Renal cortex interstitium (tissue), 15 donors: Measurements from ENCODE around the gene STUM. TPM values are rescaled to one million over a fixed set of nuclear protein-coding genes. Genes with fewer than 3 reads are reported as not detected.
"Not testable (repeated sequence)": the region's sequence is repeated elsewhere in the genome, so short reads cannot be mapped to it uniquely, and the experiment has no call there.

Source experiments
- DNase-seq, 11 donors: peaks; one replicate each; pipeline ENCODE4 v3.0.0-alpha.2; 2013; ENCODE audit warnings: low read depth in 9 of 11, low spot score in 4 of 11; ENCODE audit errors: extremely low read depth in 1 of 11
- long read RNA-seq, 16 experiments: transcript quantifications; one replicate each; lab custom pipeline, GENCODE V29; 2026
- polyA plus RNA-seq, 3 donors: library from polyadenylated mRNA; unstranded; fragments of 120-200 nt; gene quantifications; one replicate each; pipeline ENCODE4 v1.2.1, GENCODE V29; 2013; ENCODE audit not compliant: insufficient read length in 3 of 3

STUM gene, protein sequence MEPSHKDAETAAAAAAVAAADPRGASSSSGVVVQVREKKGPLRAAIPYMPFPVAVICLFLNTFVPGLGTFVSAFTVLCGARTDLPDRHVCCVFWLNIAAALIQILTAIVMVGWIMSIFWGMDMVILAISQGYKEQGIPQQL
- 1 to 10 TPM; 1.1 to 2.6 (median 1.5) TPM for polyA plus RNA-seq
- long read RNA-seq, donor 1, result 0 reads
- long read RNA-seq, donor 2, result 0 reads
- long read RNA-seq, donor 3, result 0 reads
- long read RNA-seq, donor 4, result 0 reads
- long read RNA-seq, donor 5, result 0 reads
- long read RNA-seq, donor 6, result 0 reads
- long read RNA-seq, donor 7, result 0 reads
- long read RNA-seq, donor 8, result 0 reads
- long read RNA-seq, donor 9, result 0 reads
- long read RNA-seq, donor 10, result 0 reads
- long read RNA-seq, donor 11, result 0 reads
- long read RNA-seq, donor 12, result 0 reads
- long read RNA-seq, donor 13, result 0 reads
- long read RNA-seq, donor 14, result 0 reads
- long read RNA-seq, donor 15, result 0 reads
- long read RNA-seq, donor 16, result 0 reads

DNA sequence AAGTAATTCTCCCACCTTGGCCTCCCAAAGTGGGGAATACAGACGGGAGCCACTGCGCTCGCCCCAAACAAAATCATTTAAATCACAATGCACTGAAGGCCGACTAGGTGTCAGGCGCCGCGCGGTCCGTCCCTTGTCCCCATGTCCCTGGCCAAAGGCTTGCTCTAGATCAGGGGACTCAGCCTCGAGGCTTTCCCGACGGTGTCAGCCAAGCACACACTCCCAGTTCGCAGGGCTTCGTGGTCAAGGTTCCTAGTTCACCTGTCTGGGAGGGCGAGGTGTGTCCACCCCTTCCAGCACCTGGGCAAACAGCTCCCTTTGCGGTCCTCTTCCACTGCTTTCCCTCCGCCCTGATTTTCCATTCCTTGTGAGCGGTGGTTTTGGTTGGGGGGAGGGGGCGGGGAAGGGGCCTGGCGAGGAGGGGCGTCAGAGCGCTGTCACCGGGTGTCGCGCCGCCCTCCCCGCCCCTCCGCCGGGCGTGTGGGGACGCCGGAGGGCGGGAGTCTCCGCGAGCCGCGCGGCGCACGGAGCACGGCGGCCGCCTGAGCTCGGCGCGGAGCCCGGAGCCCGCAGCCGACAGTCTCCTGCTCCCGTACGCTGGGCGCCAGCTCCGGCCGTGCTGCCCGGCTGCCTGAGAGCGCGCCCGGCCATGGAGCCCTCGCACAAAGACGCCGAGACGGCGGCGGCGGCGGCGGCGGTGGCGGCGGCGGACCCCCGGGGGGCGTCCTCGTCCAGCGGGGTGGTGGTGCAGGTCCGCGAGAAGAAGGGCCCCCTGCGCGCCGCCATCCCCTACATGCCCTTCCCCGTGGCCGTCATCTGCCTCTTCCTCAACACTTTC, at the start of gene STUM:
STUM (plus strand) TSS at position 509 of the 838 bp plus-strand sequence; CDS start at position 650, 141 bp downstream.
- DNase-seq, result no peak

DNA sequence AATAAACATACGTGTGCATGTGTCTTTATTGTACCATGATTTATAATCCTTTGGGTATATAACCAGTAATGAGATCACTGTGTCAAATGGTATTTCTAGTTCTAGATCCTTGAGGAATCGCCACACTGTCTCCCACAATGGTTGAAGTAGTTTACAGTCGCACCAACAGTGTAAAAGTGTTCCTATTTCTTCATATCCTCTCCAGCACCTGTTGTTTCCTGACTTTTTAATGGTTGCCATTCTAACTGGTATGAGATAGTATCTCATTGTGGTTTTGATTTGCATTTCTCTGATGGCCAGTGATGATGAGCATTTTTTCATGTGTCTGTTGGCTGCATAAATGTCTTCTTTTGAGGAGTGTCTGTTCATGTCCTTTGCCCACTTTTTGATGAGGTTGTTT, 48.9 kb upstream of the STUM start:
- DNase-seq, result not testable (repeated sequence)

DNA sequence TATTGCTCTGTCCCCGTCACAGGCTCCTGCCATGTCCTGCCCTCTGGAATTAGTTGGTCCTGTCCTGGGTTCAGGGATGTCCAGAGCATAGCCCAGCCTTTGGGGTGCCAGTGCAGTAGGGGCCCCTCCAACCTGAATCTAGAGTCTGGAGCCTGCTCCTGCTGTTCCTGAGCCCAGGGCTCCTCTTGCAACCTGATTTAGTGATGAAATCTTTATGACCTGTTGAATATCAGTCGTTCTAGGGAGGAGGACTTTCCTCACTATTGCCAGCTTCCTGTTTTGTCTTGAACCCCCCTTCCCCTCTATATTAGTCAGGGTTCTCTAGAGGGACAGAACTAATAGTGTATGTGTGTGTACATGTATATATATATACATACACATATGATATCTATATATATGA, 42.5 kb upstream of the STUM start:
- no peak for DNase-seq

DNA sequence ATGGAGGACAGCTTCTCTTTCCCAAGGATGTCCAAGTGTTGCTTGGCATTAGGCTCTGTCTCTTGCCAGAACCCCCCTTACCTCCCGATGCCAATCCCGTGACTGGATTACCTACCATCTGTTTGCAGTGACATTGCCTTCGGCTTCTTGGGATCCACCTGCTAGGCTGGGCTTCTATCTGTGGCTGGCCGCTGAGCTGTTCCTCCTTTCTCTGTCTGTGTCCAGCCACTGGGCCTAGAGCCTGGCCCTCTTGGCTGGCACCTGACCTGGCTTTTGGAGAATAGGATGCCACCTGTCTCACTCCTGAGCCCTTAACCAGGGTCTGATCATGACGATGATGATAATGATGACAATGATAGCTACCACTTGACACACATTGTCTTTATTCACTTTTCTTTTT, 41.6 kb upstream of the STUM start:
- DNase-seq, result no peak

DNA sequence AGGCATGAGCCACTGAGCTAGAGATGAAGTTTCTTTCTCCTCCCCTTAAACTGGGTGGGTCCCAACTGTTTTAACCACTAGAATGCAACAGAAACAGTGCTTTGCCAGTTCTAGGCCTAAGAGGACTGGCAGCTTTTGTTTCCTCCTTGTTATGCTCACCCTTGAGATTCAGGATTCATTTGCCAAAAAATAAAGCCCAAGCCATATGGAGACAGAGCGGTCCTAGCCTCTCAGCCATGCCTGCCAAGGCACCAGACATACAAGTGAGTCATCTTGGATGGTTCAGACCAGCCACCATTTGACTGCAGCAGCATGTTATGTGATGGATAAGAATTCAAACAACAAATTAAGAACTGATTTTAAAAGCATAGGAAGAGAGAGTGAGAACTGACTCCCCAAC, 38.1 kb upstream of the STUM start:
- DNase-seq, result no peak

DNA sequence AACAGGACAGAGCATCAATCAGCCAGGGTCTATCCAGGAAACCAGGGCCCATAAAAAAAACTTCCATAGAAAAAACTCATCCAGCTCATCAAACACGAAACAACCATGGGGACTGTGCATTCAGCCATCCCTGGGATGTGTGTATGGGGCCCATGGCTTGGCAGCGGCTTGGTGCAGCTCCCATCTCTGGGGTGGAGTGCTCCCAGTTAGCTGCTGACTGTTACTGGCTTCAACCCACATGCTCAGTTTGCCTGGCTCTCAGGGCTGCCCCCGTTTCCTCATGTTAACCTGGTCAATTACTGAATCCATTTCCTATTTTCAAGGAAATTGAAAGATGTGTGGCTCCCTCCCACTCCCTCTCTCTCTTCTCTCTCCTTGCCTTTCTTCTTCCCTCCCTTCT, 37.3 kb upstream of the STUM start:
- no peak for DNase-seq

DNA sequence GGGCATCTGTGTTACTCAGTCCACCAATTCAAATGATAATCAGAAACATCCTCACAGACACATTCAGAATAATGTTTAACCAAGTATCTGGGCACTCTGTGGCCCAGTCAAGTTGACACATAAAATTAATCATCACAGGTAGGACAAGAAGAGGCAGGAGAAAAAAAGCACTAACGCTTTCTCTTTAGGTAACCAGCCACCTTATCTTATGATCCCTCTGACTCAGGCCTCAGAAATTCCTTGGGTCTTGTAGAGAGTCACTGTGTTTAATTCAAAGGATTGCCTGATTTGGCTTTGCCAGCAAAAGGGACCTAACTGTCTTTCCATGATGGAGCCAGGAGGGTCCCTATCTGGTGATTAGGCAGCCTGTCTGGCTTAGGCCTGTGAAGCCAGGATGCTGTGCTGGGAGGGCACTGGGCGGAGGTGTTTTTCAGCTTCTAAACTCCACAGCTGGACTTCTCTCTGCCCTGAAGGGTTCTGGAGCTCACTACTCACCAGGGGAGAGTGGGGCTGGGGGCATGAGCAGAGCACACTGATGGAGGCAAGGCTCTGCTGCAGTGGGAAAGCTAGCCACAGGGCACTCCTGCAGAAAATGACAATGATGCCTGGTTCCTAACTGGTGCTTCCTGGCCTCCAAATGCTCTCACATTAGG, 36.4 kb upstream of the STUM start:
- no peak for DNase-seq

DNA sequence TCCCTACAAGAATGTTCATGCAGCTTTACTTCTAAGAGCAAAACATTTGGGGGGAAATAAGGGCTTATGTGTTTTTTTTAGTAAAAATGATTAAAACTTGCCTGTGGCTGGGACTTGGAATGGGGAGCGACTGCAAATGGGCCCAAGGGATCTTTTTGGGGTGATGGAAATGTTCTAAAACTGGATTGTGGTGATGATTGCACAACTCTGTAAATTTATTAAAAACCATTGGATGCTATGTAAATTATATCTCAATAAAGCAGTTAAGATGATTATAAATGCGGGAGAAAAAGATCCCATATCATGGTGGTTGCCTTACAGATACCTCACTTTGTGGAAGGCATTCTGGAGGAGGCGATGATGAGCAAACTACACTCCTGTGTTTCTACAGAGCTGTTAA, 30.2 kb upstream of the STUM start:
- no peak for DNase-seq

DNA sequence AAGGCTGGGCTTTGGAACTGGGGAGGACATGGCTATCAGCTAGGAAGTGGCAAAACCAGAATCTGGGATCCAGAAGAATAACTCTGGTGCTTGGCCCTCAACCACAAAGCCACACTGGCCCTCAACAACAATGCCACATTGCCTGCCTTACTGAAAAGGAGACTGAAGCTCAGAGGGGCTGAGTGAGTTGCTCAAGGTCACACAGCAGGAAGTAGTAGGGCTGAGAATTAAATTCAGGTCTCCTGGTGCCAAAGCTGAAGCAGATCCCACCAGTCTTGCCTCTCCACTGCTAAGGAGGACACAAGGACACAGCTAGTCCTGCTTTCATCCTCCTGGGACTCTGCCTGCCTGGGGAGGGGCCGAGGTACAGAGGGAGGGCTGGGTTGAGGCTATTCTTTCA, 29.4 kb upstream of the STUM start:
- DNase-seq, result no peak

DNA sequence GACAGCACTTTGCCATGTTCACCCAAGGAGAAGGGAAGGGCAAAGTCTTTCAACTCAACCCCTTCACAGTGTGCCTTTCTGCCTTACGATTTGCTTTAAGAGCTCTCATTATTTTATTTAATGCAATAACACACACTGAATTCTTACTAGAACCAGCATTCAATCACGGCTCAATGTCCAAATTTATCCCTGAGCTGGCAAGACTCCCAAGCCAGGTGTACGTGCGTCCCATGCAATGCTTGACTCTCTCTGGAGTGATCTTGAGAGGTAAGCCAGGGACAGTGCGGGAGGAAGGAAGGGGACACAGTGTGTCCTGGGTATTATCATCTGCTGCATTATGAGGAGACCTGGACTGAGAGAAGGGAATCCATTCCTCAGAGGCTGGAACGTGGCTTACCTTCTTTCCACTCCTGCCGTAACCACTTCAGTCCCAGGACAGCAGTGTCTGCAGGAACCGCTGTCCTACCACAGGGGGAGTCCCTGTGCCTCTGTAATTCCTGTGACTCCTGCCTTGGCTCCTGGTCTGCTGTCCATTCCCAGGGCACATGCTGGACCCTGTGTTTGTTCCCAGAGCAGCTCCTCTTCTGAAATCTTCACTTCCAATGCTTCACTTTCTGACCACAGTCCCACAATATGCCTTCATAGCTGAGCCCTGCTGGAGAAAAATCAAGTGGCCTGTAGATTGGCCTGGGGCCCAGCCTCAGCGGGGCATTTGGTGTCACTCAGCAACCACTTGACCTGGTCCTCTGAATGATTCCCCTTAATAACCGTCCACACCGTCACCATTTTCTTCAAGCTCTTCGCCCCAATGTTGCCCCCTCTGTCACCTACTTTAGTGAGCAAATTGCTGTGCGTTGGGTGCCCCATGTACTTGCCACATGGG, 28.6 kb upstream of the STUM start:
- no peak for DNase-seq

DNA sequence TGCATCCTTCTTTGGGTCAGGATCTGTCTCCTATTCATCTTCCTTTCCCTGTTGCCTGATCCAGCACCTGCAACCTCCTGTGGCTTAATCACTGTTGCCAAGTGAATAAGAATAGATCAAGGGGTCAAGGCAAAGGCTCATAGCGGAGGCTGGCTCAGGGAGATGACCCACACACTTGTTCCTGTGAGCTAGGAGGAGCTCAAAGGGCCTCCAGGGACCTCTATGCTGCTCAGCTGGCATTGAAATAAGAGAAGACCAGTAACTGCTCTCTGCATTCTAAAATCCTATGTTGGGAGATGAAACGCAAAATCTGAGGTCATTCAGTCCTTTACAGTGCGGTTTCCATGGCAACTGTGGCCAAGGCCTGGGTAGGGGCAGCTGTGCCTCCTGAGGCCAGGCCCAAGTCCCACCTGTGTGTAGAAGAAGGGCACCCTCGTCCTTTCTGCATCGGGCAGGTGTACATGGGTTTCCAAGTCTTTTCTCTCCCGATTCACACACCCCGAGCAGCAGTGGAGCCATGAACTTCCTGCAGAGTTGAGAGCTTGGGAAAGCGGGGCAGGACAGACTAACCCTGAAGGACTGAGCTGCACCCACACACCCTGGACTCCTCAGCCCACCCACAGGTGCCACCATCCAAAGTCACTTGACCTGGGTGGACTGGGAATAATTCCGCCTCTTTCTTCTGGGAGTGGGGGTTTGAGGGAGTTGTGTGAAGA, 27.8 kb upstream of the STUM start:
- DNase-seq, result no peak

DNA sequence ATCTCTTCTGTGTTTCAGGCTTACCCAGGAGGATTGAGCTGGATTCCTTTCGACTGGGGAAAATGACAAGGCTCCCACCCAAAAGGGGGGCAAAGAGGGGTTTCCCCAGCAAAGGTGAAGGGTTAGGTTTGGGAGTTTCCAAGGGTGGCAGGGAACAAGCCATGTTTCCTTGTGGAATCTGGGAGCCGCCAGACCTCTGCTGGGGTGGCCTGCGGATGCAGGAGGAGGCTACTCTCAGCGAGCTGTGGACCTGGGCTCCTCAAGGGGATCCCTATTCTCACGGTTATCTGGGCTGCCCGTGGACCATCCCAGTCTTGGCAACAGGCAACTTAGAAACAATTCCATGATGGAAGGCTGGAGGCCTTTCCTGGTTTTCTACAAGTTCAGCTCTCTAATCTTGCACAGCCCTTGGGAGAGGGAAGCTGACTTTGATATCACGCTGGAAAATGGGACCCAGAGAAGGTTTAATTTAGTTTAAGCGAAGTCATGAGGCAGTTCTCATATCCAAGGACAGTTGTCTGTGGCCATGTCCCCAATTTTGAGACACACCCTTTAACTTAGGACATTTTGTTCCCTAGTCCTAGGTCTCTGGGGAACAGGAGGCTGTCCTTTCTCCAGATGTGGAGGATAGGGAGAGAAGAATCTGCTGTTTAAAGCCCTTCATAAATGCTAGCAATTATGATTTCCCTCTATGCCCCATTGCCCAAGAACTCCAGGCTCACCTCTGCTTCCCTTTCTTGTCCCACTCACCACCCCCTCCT, 24.7 kb upstream of the STUM start:
- no peak for DNase-seq

DNA sequence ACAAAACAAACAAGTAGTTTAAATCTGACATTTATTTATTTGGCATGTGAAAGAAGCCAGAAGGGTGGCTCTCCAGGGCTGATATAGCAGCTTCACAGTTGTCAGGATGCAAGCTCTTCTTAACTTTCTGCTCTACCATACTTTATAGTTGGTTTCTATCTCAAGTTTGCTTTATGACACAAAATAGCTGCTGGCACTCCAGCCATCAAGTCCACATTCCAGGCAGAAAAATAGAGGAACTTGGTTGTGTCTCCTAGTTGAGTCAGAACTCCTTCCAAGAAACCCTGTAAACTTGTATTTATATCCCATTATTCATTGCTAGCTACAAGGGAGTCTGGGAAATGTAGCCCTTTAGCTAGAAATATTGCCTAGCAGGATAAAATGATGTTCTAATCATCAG, 24.0 kb upstream of the STUM start:
- no peak for DNase-seq

DNA sequence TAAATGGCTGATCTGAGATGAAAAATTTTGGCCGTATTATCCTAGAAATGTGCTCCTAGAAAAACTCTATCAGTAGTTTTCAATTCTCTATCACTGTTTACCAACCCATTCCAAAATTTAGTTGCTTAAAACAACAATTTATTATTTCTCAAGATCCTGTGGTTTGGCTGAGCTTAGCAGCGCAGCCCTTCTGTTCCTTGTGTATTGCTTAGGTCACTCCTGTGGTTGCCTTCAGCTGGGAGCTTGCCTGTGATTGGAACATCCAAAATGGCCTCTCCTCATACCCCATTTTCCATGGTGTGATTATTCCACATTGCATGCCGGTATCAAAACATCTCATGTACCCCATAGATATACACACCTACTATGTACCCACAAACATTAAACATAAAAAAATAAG, 22.8 kb upstream of the STUM start:
- DNase-seq, result no peak

DNA sequence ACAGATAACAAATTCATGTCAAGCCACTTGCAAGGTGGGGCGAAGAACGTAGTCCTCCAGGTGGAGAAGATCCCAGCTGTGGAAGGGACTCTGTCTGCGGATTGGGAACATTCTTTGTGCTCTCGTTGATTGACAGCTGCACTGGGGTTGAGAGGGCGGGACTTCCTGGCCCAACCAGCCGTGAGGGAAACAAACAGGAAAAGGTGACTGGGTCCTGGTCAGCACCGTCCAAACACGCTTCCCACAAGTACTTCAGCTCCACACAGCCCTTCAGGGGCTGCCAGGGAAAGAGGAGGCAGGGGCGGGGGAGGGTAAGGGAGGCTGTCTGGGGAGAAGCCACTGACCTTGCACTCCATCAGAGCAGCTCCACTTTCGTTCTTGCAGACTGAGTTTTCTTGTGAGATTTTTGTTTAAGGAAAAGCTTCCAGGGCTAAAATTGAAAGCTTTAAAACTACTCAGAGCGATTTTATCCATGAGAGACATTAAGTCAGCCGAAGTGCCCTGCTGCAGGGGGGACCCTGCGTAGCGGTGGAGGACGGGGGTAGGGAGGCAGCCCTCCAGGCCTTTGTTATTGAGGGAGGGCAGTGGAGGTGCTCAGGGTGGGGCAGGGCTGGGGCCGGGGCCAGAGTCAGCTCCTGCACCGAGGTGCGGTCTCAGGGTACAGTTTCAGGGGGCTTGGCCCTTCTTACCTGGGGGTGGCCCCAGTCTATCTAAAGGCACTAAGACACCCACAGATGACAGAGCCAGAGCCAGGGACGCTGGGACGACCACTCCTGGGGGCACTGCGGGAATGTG, 21.6 kb upstream of the STUM start:
- DNase-seq, result no peak

DNA sequence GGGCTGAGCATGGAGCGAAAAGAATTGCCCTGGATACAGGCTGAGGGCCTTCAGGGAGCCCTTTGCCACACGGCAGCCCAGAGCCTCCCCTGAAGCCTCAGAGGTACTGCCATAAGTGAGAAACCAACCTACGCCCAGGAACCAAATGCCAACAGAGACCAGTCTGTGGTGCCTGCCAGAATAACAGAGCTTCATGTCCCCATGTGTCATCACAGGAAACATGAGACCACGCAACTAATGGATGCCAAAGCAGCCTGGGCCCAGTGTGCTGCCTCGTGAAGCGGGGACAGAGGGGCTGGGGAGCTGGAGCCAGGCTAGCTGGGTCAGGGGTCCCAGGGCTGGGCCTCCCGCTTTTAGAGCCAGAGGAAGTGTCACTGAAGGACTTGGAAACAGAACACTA, 18.7 kb upstream of the STUM start:
- DNase-seq, result no peak

DNA sequence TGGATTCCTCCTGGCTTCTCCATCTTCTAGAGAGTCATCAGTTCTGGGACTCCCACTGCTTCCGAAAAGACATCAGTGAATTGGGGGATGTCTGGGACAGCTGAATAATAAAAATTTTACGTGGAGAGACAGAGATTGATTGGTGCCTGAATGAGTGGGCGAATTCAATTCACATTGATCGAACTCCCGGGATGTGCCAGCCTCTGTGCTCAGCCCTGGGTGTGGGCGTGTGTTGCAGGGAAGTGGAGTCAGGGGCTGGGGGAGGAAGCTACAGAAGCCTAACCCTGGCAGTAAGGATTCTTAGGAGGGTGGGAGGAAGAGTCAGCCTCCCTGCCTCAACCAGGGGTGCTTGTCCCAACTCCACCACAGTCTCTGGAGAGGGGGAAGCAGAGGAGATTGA, 18.0 kb upstream of the STUM start:
- DNase-seq, result no peak
